Activated CD8-positive, alpha-beta T cell treated with anti-CD3 and anti-CD28 coated beads for 36 hours (primary cell): ENCODE results near the gene MCOLN3. TPM values are rescaled to one million over a fixed set of nuclear protein-coding genes. Genes with fewer than 3 reads are reported as not detected.
A peak's percentile ranks its signal among the peaks of the same experiment; 100 is the strongest.

Source experiments
- ATAC-seq: fragments of 200-7000 bp; cut with Tn5 transposase; one replicate; pipeline ENCODE4 v1.10.0; 2021; ENCODE audit warnings: mild to moderate bottlenecking, moderate library complexity
- CTCF ChIA-PET: fragments of 350-600 bp; sonication (Branson Sonifier 250); formaldehyde crosslinking; loops from one replicate; lab custom pipeline; 2021; ENCODE audit warnings: antibody characterized with exemption; lab: Charles Lee
- POLR2A ChIA-PET: fragments of 350-600 bp; sonication (Branson Sonifier 250); formaldehyde crosslinking; loops from one replicate; lab custom pipeline; 2021; ENCODE audit warnings: antibody characterized with exemption; lab: Charles Lee
- DNase-seq: peaks from one replicate; pipeline ENCODE4 v3.0.0-alpha.2; 2020
- H3K27ac Mint-ChIP-seq: one replicate; pipeline ENCODE4 v1.8.0; 2021; ENCODE audit warnings: mild to moderate bottlenecking, mixed read lengths
- H3K27me3 Mint-ChIP-seq: one replicate; pipeline ENCODE4 v1.8.0; 2021; ENCODE audit warnings: mixed read lengths
- H3K36me3 Mint-ChIP-seq: one replicate; pipeline ENCODE4 v1.8.0; 2021; ENCODE audit warnings: low read depth, mixed read lengths
- H3K4me1 Mint-ChIP-seq: one replicate; pipeline ENCODE4 v1.8.0; 2021; ENCODE audit warnings: low read depth, mixed read lengths
- H3K4me3 Mint-ChIP-seq: one replicate; pipeline ENCODE4 v1.8.0; 2021; ENCODE audit warnings: mild to moderate bottlenecking, moderate library complexity, mixed read lengths
- H3K9me3 Mint-ChIP-seq: one replicate; pipeline ENCODE4 v1.8.0; 2021; ENCODE audit warnings: mixed read lengths
- intact Hi-C: fragments of 100-400 bp; cut with micrococcal nuclease; formaldehyde crosslinking; loops from one replicate; pipeline ENCODE4 v1.10.0; 2022
- total RNA-seq, 2 experiments: library from RNA; stranded (reverse); gene quantifications; one replicate each; pipeline ENCODE4 v1.2.3, GENCODE V29; 2021
- TF ChIP-seq, protein P1 (sequence below): fragments of 200-600 bp; IDR thresholded peaks from one replicate; pipeline ENCODE4 v1.8.0; 2022; ENCODE audit warnings: antibody characterized with exemption, mild to moderate bottlenecking

Gene MCOLN3
- total RNA-seq, 2 experiments from 2014 or later = 0.25 to 0.29 TPM

DNA sequence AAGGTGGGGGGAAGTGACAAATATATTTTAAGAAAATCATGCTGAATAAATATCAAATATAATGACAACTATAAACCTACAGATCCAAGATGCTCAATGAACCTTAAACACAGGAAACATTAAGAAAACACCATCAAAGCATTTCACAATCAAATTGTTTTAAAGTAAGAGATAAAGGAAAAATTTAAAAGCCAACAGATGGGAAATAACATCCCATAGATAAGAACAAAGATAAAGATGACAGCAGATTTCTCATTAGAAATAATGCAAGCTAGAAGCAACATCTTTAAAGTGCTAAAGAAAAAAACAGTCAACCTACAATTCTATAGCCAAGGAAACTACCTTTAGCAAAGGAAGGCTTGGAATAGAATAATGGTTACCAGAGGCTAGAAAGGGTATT, 17.8 kb downstream of the MCOLN3 start:
- peaks cover 13% of the 10 kb centered on the region for H3K4me1 Mint-ChIP-seq
- TF ChIP-seq, protein P1, sequence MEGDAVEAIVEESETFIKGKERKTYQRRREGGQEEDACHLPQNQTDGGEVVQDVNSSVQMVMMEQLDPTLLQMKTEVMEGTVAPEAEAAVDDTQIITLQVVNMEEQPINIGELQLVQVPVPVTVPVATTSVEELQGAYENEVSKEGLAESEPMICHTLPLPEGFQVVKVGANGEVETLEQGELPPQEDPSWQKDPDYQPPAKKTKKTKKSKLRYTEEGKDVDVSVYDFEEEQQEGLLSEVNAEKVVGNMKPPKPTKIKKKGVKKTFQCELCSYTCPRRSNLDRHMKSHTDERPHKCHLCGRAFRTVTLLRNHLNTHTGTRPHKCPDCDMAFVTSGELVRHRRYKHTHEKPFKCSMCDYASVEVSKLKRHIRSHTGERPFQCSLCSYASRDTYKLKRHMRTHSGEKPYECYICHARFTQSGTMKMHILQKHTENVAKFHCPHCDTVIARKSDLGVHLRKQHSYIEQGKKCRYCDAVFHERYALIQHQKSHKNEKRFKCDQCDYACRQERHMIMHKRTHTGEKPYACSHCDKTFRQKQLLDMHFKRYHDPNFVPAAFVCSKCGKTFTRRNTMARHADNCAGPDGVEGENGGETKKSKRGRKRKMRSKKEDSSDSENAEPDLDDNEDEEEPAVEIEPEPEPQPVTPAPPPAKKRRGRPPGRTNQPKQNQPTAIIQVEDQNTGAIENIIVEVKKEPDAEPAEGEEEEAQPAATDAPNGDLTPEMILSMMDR = no peak
- H3K27ac Mint-ChIP-seq = no peak overlapping the region
- H3K27me3 Mint-ChIP-seq = peaks cover 1% of the 10 kb centered on the region
- no peaks in the 10 kb centered on the region for H3K36me3 Mint-ChIP-seq
- no peak for ATAC-seq
- ChIA-PET POLR2A (no interaction called here), CTCF (interaction anchor here (1.4 to 4.1 kb wide), 3 partner anchors 86 to 224 kb away, joined by 11 to 29 read pairs (median 20); no protein-coding TSS in a partner anchor)
- no peak for DNase-seq
- no peak overlapping the region for H3K4me3 Mint-ChIP-seq
- intact Hi-C loops = no loop called here
- H3K9me3 Mint-ChIP-seq = no peaks in the 10 kb centered on the region

GRCh38 chr1:85028151-85028550, 20.1 kb downstream of the MCOLN3 start:
- intact Hi-C loops = no loop called here
- no peaks in the 10 kb centered on the region for H3K9me3 Mint-ChIP-seq
- no peak overlapping the region for H3K4me3 Mint-ChIP-seq
- TF ChIP-seq, protein P1 = no peak
- ChIA-PET CTCF (interaction anchor here (0.8 to 5.9 kb wide), 25 partner anchors 9 to 231 kb away, joined by 3 to 133 read pairs (median 4); partner anchors contain the start of genes C1orf52 and SYDE2), POLR2A (interaction anchor here (1.2 to 1.6 kb wide), 5 partner anchors 33 to 227 kb away, joined by 4 to 7 read pairs (median 5); no protein-coding TSS in a partner anchor)
- peak overlapping the region; percentile 80 for H3K27ac Mint-ChIP-seq
- no peaks in the 10 kb centered on the region for H3K36me3 Mint-ChIP-seq
- H3K4me1 Mint-ChIP-seq = peaks cover 13% of the 10 kb centered on the region
- DNase-seq = no peak
- H3K27me3 Mint-ChIP-seq = peaks cover 1% of the 10 kb centered on the region
- no peak for ATAC-seq

DNA sequence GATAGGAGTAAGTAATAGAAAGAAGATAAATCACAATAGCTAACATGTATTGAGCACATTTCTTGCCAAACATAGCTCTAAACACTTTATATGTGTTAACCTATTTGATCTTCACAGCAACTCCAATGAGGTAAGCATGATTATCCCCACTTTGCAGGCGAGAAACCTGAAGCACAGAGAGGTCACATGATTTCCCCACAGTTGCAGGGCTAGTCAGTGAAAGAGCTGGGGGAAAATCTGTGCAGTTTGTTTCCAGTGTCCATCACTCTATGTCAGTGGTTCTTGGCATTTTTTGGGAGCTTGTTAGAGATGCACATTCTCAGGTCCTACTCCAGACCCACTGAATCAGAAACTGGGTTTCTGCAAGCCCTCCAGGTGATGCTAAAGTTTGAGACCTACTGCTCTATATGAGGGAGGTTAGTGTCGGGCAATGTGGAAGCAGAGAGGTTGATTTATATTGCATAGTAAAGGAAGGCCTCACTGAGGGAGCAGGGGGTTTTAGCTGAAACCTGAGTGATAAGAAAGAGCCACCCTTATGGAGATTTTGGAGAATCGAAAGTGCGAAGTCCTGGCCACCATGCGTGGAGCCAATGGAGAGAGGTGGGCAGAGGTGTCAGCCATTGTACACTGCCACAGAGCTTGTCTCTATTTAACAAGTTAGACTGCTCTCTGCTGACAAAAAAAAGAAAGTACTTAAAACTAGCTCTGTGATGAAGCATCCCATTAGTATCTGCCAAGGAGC, 20.9 kb downstream of the MCOLN3 start:
- ATAC-seq = peak; percentile 89
- Mint-ChIP-seq H3K36me3 (no peaks in the 10 kb centered on the region), H3K9me3 (no peaks in the 10 kb centered on the region), H3K27me3 (peaks cover 1% of the 10 kb centered on the region), H3K4me3 (no peak overlapping the region), H3K4me1 (peaks cover 13% of the 10 kb centered on the region), H3K27ac (peak overlapping the region; percentile 80)
- peak; percentile 42 for DNase-seq
- TF ChIP-seq, protein P1 = peak; percentile 26
- CTCF ChIA-PET = interaction anchor here (0.7 to 5.9 kb wide), 28 partner anchors 8 to 232 kb away, joined by 3 to 133 read pairs (median 4); partner anchors contain the start of genes C1orf52 and SYDE2
- intact Hi-C loops = loop anchor here (1.0 kb wide), 1 partner anchor 82 kb away; no protein-coding TSS in a partner anchor
- POLR2A ChIA-PET = interaction anchor here (0.7 to 1.6 kb wide), 6 partner anchors 32 to 228 kb away, joined by 3 to 7 read pairs (median 5); no protein-coding TSS in a partner anchor

DNA sequence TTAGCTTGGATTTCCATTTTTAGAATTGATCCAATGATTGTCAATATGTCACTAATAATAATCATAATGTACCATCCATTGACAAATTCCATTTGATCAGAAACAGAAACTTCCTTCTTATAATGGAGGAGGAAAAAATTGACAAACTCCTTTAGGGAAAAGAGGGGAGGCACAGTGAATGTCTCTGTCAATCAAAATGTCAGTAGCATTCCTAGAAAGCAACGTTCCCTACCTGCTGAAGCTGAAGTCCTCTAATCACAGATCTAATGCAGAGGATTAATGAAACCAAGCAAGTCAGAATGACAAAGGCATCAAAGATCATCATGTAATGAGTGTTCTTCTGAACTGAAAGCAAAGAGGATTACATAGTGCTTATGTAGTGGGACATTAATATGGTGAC, 22.4 kb downstream of the MCOLN3 start:
- DNase-seq (no peak), ATAC-seq (no peak)
- Mint-ChIP-seq H3K27me3 (peaks cover 2% of the 10 kb centered on the region), H3K27ac (no peak overlapping the region), H3K9me3 (no peaks in the 10 kb centered on the region), H3K4me1 (peaks cover 13% of the 10 kb centered on the region), H3K36me3 (no peaks in the 10 kb centered on the region), H3K4me3 (no peak overlapping the region)
- TF ChIP-seq, protein P1 = no peak
- ChIA-PET CTCF (interaction anchor here (1.6 to 5.9 kb wide), 4 partner anchors 28 to 91 kb away, joined by 3 to 133 read pairs (median 8); no protein-coding TSS in a partner anchor), POLR2A (no interaction called here)
- intact Hi-C loops = no loop called here

DNA sequence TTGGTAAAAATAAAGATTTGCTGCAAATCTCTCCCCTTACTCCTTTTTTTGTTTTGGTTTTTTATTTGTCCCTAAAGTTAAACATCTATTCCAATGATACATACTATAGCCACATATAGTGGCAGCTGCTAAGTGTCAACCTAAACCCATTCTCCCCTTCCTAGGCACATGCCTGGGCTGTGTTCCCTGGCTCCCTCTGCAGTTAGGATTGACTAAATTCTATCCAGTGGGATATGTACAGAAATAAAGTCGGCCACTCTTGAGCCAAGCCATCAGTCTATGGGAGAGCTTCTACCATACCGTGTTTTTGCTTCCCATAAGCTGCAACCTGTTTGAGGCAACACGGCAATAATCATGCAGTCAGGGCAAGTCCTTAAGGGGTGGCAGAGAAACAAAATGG, 23.6 kb downstream of the MCOLN3 start:
- TF ChIP-seq, protein P1 = no peak
- Mint-ChIP-seq H3K9me3 (no peaks in the 10 kb centered on the region), H3K27me3 (peaks cover 1% of the 10 kb centered on the region), H3K27ac (no peak overlapping the region), H3K36me3 (no peaks in the 10 kb centered on the region), H3K4me1 (peaks cover 13% of the 10 kb centered on the region), H3K4me3 (no peak overlapping the region)
- intact Hi-C loops = no loop called here
- ATAC-seq (no peak), DNase-seq (no peak)
- ChIA-PET CTCF (interaction anchor here (1.1 to 5.9 kb wide), 4 partner anchors 56 to 90 kb away, joined by 3 to 133 read pairs (median 4); no protein-coding TSS in a partner anchor), POLR2A (no interaction called here)
